CD4-positive, alpha-beta T cell treated with Interferon alpha-2 for 1 hour (primary cell): ENCODE data around the gene MACROH2A1.

Experiments
- DNase-seq, 2 donors: peaks; one replicate each; pipeline ENCODE4 v3.0.0-alpha.2; 2020 to 2022

The MACROH2A1 gene

DNA sequence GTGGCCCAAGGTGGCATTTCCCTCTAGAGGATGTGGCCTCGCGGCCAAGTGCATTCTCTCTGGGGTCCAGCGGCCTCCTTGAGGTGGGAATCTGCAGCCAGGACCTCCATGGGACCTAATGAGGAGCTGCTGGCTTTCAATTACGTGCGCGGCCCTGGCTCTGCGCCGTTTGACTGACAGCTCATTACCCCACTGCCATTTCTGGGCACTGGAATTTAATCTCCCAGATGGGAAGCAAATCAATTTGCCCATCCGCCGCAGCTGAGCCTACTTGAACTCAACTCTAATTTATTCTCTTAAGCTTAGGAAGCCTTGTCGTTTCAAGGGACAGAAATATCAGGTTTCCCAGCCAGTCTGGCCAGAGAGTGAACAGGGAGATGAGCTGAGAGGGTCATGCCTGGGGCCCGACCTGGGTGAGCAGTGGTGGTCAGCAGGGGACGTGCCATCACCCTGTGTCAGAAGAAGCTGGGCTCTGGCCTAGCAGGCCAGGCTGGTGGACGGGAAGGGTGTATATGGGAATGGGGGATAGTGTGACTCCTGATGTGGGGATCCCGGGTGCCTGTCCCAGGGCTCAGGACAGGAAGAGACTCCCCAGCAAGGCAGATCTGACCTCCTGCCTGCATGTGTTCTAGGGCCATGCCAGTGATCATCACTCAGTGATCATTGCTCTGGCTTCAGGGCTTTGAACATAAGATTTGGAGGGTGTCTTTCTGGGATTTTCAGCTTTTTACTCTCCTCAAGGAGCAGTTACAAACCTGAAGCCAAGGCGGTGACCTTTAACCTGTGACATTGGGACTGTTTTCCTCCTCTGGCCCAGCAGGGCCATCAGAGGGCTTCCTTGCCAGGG lies 69.7 kb downstream of the MACROH2A1 start:
- no peak for DNase-seq

GRCh38 chr5:135328128-135328687 lies 70.8 kb downstream of the MACROH2A1 start:
- DNase-seq = no peak

GRCh38 chr5:135327429-135328127 lies 71.5 kb downstream of the MACROH2A1 start:
- no peak for DNase-seq

- no peak for DNase-seq
Measured at GRCh38 chr5:135326296-135327254, 72.5 kb downstream of the MACROH2A1 start.

GRCh38 chr5:135324897-135325650 lies 74.0 kb downstream of the MACROH2A1 start:
- DNase-seq = peak in 1 of 2 donors; percentile 24

DNA sequence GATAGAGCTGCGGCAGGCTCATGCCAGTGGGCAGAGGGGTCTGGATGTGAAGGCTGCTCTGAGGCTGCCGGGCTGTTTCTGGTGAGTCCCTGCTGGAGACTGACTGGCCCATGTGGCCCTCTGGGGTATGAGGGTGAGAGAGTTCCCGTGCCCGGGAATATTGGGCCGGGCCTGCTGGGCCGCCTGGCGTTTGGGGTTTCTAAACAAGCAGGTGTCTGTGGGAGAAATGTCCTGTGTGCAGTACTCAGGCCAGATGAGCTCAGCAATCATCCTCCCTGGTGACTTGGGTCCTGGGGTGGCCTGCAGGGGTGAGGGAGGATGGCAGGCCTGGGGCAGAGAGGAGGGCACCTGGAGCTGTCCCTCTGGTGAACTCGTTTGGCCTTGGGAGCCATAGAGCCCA lies 74.9 kb downstream of the MACROH2A1 start:
- no peak for DNase-seq

GRCh38 chr5:135323701-135324132 lies 75.3 kb downstream of the MACROH2A1 start:
- DNase-seq = no peak

GRCh38 chr5:135323227-135323626 lies 75.8 kb downstream of the MACROH2A1 start:
- DNase-seq = no peak

- no peak for DNase-seq
Measured at GRCh38 chr5:135322744-135323143, 76.3 kb downstream of the MACROH2A1 start.

DNA sequence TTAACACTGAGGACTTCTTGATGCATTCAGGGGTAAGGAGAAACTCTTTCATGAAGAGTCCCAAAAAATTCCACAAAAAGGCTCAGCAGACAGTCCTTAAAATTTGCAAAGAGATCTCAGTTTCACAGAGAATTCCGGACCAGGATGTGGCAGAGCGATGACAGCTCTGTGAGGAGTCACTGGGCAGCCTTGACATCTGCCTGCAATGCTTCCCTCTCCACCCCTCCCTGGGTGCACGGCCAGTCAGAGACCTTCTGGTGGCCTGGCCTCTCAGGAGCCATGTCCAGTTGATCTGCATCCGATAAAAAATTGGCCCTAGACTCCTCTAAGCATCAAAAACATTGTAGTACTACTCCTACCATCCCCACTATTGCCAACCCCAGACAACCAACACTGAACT lies 76.8 kb downstream of the MACROH2A1 start:
- no peak for DNase-seq

DNA sequence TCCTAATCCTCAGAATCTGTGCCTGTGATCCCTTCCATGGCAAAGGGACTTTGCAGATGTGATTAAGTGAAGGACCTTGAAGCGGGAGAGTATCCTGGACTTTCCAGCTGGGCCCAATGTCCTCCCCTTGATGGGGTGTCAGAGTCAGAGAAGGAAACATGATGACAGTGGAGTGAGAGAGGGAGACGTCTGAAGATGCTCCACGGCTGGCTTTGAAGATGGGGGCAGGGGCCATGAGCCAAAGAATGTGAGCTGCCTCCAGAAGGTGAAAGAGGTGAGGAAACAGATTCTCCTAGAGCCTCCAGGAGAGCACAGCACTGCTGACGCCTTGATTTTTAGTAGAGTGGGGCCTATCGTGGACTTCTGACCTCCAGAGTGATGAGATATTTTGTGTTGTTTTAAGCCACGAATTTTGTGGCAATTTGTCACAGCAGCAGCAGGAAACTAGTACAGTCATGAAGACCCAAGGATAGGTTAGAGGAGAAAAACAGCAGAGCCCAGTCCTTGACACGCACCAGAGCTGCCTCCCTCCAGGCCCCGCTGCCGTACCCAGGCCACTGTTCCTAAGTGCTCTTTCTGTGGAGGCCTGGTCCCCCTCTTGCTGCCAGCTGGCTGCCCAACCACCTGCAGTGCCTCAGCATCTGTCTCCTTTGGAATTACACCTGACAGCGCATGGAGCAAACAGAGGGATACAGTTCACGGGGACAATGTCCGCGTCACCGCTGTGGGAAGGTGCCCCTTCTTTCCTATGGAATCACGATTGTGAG lies 78.1 kb downstream of the MACROH2A1 start:
- DNase-seq = no peak

DNA sequence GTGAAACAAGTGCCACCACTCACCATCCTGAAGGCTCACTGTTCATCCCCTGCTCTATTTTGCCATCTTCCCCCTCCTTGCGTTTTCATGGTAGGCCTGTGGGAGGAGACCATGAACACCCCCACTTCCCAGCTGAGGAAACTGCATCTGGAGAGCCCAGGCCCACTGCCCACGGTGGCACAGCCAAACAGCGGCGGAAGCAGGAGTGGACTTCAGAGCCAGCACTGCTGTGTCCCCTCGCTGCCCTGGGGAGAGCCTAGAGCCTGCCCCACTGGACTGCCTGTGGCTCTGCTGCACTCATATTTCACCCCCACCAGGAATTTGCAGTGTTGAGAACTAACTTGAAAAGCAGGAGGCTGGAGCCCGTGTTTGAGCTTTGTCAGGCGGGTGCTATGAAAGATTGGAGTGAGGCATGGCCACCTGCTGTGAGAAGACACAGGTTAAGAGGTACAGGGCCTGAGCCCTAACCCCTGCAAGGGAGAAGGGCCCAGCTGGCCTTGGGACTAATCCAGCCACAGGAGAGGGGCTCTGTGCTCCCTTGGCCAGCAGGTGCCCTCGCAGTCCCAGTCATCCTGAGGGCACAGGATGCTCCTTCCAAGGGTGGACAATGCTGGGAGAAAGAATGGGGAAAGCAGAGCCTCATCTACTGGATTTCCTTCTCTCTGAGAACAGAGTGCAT lies 79.0 kb downstream of the MACROH2A1 start:
- no peak for DNase-seq

DNA sequence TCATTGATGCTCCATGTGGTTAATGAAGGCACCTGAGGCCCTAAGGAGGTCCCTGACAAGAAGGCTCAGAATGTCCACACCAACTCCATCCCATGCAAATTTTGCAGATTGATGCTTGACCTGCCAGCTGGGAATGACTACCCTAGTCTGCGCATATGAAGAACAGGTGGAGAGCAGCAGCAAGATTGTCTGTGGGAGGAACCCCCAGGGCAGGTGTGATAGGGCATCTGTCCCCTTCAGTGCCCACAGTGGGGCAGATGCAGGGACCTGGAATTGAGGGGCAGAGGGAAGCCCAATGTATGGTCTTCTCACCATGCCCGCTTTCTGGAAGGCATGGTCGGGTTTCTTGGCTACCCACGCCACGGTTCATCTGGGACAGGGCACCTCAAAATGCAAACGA lies 79.6 kb downstream of the MACROH2A1 start:
- no peak for DNase-seq

DNA sequence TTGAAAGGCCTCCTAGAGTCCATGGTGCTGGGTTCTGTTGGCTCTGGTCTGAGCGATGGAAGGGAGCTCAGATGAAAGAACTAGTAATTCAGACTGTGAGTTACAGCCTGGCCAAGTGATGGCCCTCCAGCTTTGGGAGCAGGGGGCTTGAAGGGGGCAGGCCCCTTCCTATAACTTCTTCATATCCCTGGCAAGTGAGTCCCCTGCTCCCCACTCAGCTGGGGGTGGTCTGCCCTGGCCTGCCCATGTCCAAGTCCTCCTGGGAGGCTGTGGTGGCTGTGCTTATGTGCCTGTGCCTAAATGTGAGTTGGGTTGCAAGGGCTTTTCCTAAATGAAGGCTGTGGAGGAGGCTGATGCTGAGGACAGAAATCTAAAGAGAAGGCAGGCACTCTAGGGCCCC lies 80.1 kb downstream of the MACROH2A1 start:
- DNase-seq = no peak

GRCh38 chr5:135318037-135318436 lies 81.0 kb downstream of the MACROH2A1 start:
- DNase-seq = no peak

GRCh38 chr5:135317286-135317685 lies 81.7 kb downstream of the MACROH2A1 start:
- no peak for DNase-seq

DNA sequence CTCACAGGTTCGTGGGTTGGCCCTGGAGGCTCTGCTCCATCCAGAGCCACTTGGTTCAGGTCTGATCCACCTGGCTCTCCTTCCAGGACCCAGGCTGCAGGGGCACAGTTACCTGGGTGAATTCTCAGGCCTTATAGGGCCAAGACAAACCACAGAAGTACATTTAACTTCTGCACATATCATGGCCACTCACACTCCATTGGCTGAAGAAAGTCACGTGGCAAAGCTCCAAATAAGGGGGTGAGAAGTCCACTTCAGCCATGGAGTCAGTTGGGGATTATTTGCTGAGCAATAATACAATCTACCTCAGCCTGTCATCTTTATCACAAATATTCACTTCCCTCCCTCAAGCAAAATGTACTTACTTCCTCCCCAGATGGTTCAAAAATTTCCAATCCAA lies 83.6 kb downstream of the MACROH2A1 start:
- DNase-seq = no peak

GRCh38 chr5:135313946-135314345 lies 85.1 kb downstream of the MACROH2A1 start:
- DNase-seq = no peak

DNA sequence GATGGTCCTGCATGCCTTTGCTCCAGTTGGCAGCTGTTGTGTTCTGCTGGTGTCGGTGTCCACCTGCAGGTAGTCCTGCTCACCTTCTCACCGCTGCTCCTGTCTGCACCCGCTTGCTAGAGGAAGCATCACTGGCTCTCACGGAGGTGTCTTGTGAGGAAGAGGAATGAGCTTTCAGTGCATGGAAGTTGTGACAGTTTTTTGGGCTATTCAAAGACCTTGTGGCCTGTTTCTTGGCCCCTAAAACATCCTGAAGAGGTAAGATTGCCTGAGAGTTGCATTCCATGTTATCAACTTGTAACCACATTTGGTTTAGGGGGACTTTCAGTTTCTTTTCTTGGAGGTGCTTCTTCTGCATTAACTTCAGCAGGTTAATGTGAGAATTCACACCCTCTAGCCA lies 85.6 kb downstream of the MACROH2A1 start:
- DNase-seq = no peak

- DNase-seq = no peak
Measured at GRCh38 chr5:135312255-135312935, 86.6 kb downstream of the MACROH2A1 start.
